Large intestine (tissue), 3 donors: ENCODE measurements around the gene PARVG. TPM values are rescaled to one million over a fixed set of nuclear protein-coding genes. Genes with fewer than 3 reads are reported as not detected.

Source experiments
- DNase-seq, 2 donors: peaks; one replicate each; pipeline versions ENCODE4 v3.0.0 to v3.0.0-alpha.2; 2013
- H3K27ac ChIP-seq: one replicate; pipeline ENCODE4 v1.5.1; 2013; ENCODE audit warnings: low read length
- H3K27me3 ChIP-seq: 2 replicates; pipeline ENCODE4 v1.6.1; 2013; ENCODE audit warnings: low read length; ENCODE audit not compliant: control insufficient read depth, insufficient read depth
- H3K36me3 ChIP-seq: 2 replicates; pipeline ENCODE4 v1.6.1; 2013; ENCODE audit warnings: low read length; ENCODE audit not compliant: control insufficient read depth, insufficient read depth
- H3K4me1 ChIP-seq: one replicate; pipeline ENCODE4 v1.6.1; 2013; ENCODE audit warnings: low read length; ENCODE audit not compliant: control insufficient read depth, insufficient read depth
- H3K4me3 ChIP-seq: one replicate; pipeline ENCODE4 v1.5.1; 2013; ENCODE audit warnings: low read length
- H3K9me3 ChIP-seq: one replicate; pipeline ENCODE4 v1.6.1; 2013; ENCODE audit warnings: mild to moderate bottlenecking, low read depth, low read length, moderate library complexity; ENCODE audit not compliant: control insufficient read depth
- WGBS: methylation state at CpG from one replicate; pipeline ENCODE4 v1.1.5; 2013; ENCODE audit warnings: low lambda C conversion rate; ENCODE audit not compliant: insufficient coverage; 5-methylcytosine and 5-hydroxymethylcytosine counted together
- polyA plus RNA-seq: library from polyadenylated mRNA; unstranded; fragments of 120-200 nt; gene quantifications from one replicate; pipeline ENCODE4 v1.2.1, GENCODE V29; 2013

The PARVG gene
- polyA plus RNA-seq, 1 donor: 6.7 TPM

DNA sequence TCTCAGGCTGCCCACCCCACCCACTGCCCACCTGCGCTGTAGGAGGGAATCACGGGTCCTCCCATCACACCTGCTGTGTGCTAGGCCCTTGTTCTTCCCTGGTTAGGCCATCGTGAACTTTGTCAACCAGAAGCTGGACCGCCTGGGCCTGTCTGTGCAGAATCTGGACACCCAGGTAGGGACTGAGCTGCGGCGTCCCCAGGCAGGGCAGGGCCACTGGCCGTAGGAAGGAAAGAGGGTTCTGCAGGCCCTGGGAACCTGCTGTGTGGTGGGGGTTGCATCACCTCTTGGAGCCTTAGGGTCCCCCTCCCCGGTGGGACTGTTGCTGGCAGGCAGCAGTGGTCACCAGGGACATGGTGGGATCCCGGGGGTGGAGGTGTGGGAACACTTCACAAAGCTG, 15.5 kb downstream of the PARVG start:
- Histone ChIP-seq H3K27ac (no peak overlapping the region), H3K4me3 (no peak overlapping the region), H3K36me3 (no peaks in the 10 kb centered on the region), H3K27me3 (no peaks in the 10 kb centered on the region), H3K9me3 (no peaks in the 10 kb centered on the region), H3K4me1 (no peaks in the 10 kb centered on the region)
- WGBS: no CpG with 5 or more reads among the region's 9 CpGs
- DNase-seq: no peak

DNA sequence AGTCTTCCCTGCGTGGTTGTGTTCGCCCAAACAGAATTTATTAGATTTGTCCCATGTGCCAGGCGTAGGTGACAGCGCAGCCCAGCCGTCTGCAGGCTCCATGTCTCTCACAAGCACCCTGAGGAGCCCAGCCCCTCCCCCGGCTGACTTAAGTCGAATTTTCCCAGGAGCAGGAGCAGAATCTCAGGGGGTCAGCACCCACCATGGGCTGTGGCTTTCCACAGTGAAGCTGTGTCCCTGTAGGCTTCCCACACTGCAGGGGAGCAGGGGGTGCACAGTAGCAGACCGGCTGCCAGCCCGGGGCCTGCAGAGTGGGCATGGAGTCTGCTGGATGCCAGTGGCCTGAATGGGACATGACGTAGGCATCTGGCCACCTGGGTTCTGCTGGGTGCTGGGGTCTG, 16.0 kb downstream of the PARVG start:
- H3K36me3 ChIP-seq: no peaks in the 10 kb centered on the region
- H3K27ac ChIP-seq: no peak overlapping the region
- H3K9me3 ChIP-seq: no peaks in the 10 kb centered on the region
- DNase-seq: no peak
- no peak overlapping the region for H3K4me3 ChIP-seq
- no peaks in the 10 kb centered on the region for H3K4me1 ChIP-seq
- H3K27me3 ChIP-seq: no peaks in the 10 kb centered on the region
- 80% methylated on average over 1 of the region's 10 CpGs for WGBS

DNA sequence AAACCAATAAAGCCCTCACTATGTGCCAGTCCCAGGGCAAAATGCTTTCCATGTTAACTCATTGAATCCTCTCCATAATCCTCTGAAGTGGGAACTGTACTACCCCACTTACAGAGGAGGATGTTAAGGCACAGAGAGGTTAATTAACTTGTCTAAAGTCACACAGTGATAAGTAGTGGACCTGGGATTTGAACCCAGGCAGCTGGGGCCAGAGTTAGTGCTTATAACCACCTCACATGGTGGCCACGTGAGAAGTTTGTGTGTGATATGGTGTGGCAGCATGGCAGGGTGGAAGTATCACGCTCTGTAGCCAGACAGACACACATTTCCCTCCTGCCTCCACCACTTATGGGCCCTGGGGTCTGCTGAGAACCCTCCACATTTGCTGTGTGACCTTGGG, 16.5 kb downstream of the PARVG start:
- no CpG with 5 or more reads among the region's 2 CpGs for WGBS
- Histone ChIP-seq H3K4me1 (no peaks in the 10 kb centered on the region), H3K36me3 (no peaks in the 10 kb centered on the region), H3K27me3 (no peaks in the 10 kb centered on the region), H3K27ac (no peak overlapping the region), H3K9me3 (no peaks in the 10 kb centered on the region), H3K4me3 (no peak overlapping the region)
- no peak for DNase-seq

DNA sequence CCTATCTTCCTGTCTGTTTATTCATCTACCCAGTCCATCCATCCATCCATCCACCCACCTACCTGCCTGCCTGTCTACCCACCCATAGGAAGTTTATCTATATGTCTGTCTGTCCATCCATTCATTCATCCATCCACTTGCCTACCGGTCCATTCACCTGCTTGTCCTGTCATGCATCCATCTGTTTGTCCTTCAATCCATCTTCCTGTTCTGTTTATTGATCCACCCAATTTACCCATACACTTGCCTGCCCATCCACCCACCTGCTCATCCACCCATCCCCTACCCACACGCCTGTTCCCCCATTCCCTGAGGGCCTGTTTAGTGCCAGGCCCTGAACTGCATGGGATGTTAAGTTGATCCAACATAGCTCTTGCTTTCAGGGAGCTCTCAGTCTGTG, 18.4 kb downstream of the PARVG start:
- Histone ChIP-seq H3K27ac (no peak overlapping the region), H3K4me1 (no peaks in the 10 kb centered on the region), H3K27me3 (no peaks in the 10 kb centered on the region), H3K4me3 (no peak overlapping the region), H3K9me3 (no peaks in the 10 kb centered on the region), H3K36me3 (no peaks in the 10 kb centered on the region)
- 100% methylated on average over 1 of the region's 2 CpGs for WGBS
- no peak for DNase-seq

DNA sequence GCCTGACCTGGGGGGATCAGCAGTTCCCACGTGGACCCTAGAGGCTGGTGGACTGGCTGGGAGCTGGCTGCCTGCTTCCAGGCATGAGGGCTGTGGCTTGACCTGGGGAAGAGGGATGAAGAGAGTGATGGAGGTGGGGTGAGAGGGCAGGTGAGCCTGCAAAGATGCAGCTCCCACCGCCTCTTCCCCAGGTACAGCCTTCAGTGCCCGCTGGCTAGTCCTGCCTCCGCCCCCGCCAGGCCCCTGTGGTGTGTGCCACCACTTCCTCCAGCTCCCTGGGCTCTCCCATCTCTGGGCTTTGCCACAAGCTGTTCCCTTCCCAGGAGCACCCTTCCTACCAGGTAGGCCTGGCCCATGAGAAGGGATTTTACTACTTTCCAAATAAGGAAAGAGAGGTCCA, 19.1 kb downstream of the PARVG start:
- Histone ChIP-seq H3K36me3 (no peaks in the 10 kb centered on the region), H3K27me3 (no peaks in the 10 kb centered on the region), H3K4me3 (no peak overlapping the region), H3K9me3 (no peaks in the 10 kb centered on the region), H3K27ac (no peak overlapping the region), H3K4me1 (no peaks in the 10 kb centered on the region)
- DNase-seq: no peak
- WGBS: no CpG with 5 or more reads among the region's 5 CpGs

DNA sequence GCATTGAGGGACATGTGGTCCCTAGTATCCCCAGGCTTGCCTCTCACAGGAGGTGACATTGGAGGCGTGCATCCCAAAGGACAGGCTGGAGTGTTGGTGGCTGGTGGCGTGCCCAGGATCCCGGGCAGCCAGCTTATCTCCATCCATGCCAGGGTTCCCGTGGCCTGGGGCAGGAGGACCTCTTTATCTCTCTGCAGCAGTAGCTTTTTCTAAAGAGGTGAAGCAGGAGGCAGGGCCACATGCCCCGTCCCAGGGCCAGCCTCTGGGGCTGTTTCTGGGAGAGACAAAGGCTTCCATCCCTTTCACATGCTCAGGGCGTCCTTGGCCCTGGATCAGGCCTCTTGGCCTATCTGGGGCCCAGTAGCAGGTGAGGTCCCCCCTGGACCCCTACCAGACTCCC, 19.7 kb downstream of the PARVG start:
- Histone ChIP-seq H3K36me3 (no peaks in the 10 kb centered on the region), H3K27me3 (no peaks in the 10 kb centered on the region), H3K9me3 (no peaks in the 10 kb centered on the region), H3K27ac (no peak overlapping the region), H3K4me3 (no peak overlapping the region), H3K4me1 (no peaks in the 10 kb centered on the region)
- DNase-seq: no peak
- no CpG with 5 or more reads among the region's 6 CpGs for WGBS

DNA sequence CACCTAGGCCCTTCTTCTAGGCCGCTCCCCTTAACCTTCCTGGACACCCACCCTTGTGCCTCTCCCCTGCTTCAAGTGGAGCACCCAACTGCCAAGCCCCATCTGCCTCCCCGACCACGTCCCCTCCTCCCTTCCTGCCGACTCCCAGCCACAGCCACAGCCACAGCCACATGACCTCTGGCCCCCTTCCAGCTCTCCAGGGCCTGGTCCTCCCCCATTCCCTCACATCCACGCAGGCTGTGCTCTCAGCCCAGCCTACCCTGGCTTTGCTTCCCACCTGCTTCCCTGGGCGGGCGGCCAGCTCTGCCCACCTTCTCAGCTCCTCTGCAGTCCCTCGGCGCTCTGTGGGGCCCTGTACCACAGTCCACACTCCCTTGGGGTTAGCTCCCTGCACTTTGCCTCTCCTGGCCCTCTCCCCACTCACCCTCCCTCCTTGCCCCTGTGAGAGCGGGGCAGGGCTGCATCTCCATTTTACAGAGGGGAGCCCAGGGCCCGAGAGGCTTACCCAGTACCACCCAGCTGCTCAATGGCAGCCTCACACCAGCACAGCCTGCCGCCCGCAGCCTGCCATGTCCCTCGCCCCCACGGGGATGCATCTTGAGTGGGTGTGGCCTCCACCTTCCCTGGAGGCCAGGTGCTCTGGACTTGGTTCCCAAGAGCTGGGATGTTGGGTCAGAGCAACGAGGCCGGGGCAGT, 20.3 kb downstream of the PARVG start:
- no peak for DNase-seq
- no peaks in the 10 kb centered on the region for H3K4me1 ChIP-seq
- no peaks in the 10 kb centered on the region for H3K9me3 ChIP-seq
- H3K27me3 ChIP-seq: no peaks in the 10 kb centered on the region
- no peak overlapping the region for H3K27ac ChIP-seq
- no peaks in the 10 kb centered on the region for H3K36me3 ChIP-seq
- no peak overlapping the region for H3K4me3 ChIP-seq
- 50% methylated on average over 2 of the region's 17 CpGs for WGBS

DNA sequence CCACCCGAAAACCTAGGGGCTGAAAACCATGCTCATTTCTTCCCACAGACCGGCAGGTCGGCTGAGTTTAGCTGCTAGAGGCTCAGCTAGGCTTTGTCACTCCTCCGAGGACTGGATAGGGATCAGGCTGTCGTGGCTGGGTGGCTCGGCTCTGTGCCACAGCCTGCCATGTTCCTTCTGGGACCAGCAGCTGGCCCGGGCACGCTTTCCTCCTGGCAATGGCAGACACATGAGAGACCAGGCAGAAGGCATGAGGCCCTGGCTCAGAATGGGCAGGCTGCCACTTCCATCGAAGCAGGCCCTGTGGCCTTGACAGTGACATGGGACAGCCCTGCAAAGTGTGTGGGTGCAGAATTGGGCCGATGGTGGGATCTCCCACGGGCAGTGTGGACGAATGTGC, 20.9 kb downstream of the PARVG start:
- Histone ChIP-seq H3K27ac (no peak overlapping the region), H3K27me3 (no peaks in the 10 kb centered on the region), H3K36me3 (no peaks in the 10 kb centered on the region), H3K4me3 (no peak overlapping the region), H3K4me1 (no peaks in the 10 kb centered on the region), H3K9me3 (no peaks in the 10 kb centered on the region)
- no peak for DNase-seq
- no CpG with 5 or more reads among the region's 12 CpGs for WGBS

DNA sequence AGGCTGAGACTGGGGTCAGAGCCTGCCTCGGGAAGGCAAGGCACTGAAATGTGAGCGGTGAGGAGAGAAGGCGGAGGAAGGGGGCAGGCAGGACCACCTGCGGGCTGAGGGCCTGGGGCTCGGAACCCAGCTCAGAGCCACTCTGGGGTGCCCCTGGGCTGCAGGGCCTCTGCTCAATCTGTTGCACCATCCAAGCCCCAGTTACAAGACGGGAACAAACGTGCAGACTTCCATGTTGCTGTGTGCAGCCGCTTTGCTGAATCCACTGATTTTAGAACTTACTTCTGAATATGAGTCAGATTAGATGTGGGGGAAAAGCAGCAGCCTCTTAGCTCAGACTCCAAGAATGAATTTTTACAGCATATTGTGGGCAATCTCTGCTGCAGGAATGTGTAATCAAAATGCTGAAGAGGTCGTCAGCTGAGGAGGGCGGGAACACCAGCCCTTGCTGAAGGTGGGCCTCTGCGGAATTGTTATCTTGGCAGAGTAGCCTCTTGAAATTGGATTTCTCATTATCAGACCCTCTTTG, 21.6 kb downstream of the PARVG start:
- H3K27me3 ChIP-seq: no peaks in the 10 kb centered on the region
- H3K9me3 ChIP-seq: no peaks in the 10 kb centered on the region
- peak in 1 of 2 donors; percentile 6 for DNase-seq
- no peak overlapping the region for H3K27ac ChIP-seq
- no peaks in the 10 kb centered on the region for H3K36me3 ChIP-seq
- H3K4me1 ChIP-seq: no peaks in the 10 kb centered on the region
- WGBS: no CpG with 5 or more reads among the region's 11 CpGs
- H3K4me3 ChIP-seq: no peak overlapping the region

DNA sequence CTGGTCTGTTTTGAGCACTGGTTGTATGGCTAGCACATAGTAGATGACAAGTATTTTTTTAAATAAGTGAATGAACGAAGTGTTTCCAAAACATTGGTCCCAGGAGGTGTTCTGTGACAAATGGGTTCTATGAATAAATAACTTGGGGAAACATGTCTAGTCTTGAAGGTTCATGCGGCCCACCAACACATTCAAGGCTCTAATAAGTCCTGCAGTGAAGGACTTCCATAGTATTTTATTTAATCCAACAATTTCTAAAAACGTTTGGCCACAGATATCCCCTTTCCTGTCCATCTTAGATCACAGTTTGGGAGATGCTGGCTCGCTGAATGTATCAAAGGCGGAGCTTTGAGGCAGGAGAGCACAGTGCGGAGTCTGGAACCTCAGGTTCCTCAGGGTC, 22.5 kb downstream of the PARVG start:
- no peak overlapping the region for H3K4me3 ChIP-seq
- no peaks in the 10 kb centered on the region for H3K36me3 ChIP-seq
- H3K27me3 ChIP-seq: no peaks in the 10 kb centered on the region
- H3K4me1 ChIP-seq: no peaks in the 10 kb centered on the region
- WGBS: no CpG with 5 or more reads among the region's 6 CpGs
- DNase-seq: no peak
- no peak overlapping the region for H3K27ac ChIP-seq
- no peaks in the 10 kb centered on the region for H3K9me3 ChIP-seq
